ENCODE measurements around the gene C16orf92. TPM values are rescaled to one million over a fixed set of nuclear protein-coding genes. Genes with fewer than 3 reads are reported as not detected.
"Not testable (repeated sequence)": the region's sequence is repeated elsewhere in the genome, so short reads cannot be mapped to it uniquely, and the experiment has no call there.

Gene C16orf92
- polyA plus RNA-seq, 4 donors: not detected

DNA sequence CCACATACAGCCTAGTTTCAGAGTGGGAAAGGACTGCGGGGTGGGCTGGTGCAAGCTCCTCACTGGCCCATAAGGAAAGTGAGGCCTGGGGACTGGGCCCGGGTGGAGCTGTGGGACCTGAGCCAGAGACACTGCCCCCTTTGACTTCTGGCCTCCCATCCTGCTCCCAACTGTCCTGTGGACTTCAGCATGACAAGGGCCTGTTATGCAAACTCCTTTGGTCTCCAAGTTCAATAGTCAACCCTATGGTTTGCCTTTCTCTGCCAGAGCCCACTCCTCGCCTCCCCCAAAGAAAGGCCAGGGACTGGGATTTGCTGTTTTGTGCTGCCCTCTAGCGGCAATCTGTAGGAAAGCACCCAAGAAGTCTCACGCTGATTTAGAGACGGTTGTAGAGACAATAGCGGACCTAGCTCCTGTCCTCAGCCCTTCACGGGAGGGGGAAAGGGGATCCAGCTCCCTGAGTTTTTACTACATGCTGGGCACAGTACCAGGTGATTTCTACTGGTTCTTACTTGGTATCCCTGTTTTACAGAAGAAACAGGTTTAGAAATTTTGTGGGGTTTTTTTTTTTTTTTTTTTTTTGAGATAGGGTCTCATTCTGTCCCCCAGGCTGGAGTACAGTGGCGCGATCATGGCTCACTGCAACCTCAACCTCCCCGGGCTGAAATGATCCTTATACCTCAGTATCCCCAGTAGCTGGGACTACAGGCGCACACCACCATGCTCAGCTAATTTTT is 9.3 kb downstream of the C16orf92 start:
- DNase-seq (peak; percentile 59 to 66), FAIRE-seq (no peak)
- no peaks in the 10 kb centered on the region for H3K4me1 ChIP-seq (ENCODE audit: control insufficient read depth in 3 of 3, insufficient read depth in 2 of 3, low read depth in 1 of 3, low read length in 2 of 3)
- peaks cover 7 to 65% (median 15%) of the 10 kb centered on the region in 3 donors for H3K27me3 ChIP-seq (ENCODE audit: control insufficient read depth in 3 of 3, insufficient read depth in 3 of 3, low read length in 3 of 3)
- 24 to 29% (median 24%) methylated on average over 12 of the region's 12 CpGs for WGBS, 3 donors
- no peaks in the 10 kb centered on the region for H3K9me3 ChIP-seq (ENCODE audit: control insufficient read depth in 2 of 2, insufficient read depth in 1 of 2, low read depth in 1 of 2, low read length in 1 of 2)
- H3K27ac ChIP-seq (ENCODE audit: low read depth in 1 of 3, low read length in 2 of 3): no peak overlapping the region
- no peaks in the 10 kb centered on the region for H3K36me3 ChIP-seq (ENCODE audit: control insufficient read depth in 3 of 3, insufficient read depth in 2 of 3, low read depth in 1 of 3, low read length in 3 of 3)
- no peak overlapping the region for H3K4me3 ChIP-seq (ENCODE audit: low read depth in 1 of 3, low read length in 3 of 3)

DNA sequence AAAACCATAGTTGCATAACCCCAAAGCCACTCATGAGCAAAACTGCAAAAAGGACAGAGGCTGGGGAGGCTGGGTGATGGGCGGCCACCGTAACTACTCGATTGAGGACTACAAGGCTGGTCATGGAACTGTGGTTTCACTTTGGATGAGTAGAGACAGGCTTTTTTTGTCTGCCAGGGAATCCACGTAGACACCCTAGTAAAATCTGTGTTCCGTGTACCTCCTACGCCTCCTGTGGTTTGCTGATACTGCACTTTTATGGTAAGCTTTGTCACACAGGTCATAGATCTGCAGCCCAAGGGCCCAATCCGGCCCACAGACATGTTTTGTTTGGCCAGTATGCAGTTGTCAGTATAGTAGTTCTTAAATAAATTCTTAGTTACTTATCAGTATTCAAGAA is 10.3 kb downstream of the C16orf92 start:
- DNase-seq: no peak
- Histone ChIP-seq H3K36me3 (ENCODE audit: control insufficient read depth in 3 of 3, insufficient read depth in 2 of 3, low read depth in 1 of 3, low read length in 3 of 3) (no peaks in the 10 kb centered on the region), H3K27ac (ENCODE audit: low read depth in 1 of 3, low read length in 2 of 3) (no peak overlapping the region), H3K9me3 (ENCODE audit: control insufficient read depth in 2 of 2, insufficient read depth in 1 of 2, low read depth in 1 of 2, low read length in 1 of 2) (no peaks in the 10 kb centered on the region), H3K27me3 (ENCODE audit: control insufficient read depth in 3 of 3, insufficient read depth in 3 of 3, low read length in 3 of 3) (peaks cover 7 to 55% (median 15%) of the 10 kb centered on the region in 3 donors), H3K4me3 (ENCODE audit: low read depth in 1 of 3, low read length in 3 of 3) (no peak overlapping the region), H3K4me1 (ENCODE audit: control insufficient read depth in 3 of 3, insufficient read depth in 2 of 3, low read depth in 1 of 3, low read length in 2 of 3) (no peaks in the 10 kb centered on the region)
- FAIRE-seq: no peak
- 57 to 68% (median 61%) methylated on average over 7 of the region's 7 CpGs for WGBS, 3 donors

DNA sequence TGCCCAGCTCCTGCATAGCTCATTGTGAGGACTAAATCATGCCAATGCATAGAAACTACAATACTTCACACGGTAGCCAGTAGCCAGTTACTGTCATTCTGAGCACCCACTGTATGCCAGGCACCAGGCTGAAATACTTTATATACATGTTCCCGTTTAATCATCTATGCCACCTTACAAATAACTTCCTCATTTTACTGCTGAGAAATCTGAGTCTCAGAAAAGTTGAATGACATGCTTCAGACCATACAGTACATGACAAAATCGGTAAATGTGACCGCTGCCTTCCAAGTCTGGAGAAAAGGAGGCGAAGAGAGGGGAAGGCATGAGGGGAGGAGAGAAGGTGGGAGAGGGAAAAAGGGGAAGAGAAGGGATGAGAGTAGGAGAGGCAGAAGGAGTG is 17.2 kb downstream of the C16orf92 start:
- WGBS, 3 donors: 61 to 67% (median 63%) methylated on average over 5 of the region's 5 CpGs
- Histone ChIP-seq H3K27me3 (ENCODE audit: control insufficient read depth in 3 of 3, insufficient read depth in 3 of 3, low read length in 3 of 3) (peaks cover 0 to 4% (median 2%) of the 10 kb centered on the region in 3 donors), H3K4me3 (ENCODE audit: low read depth in 1 of 3, low read length in 3 of 3) (no peak overlapping the region), H3K4me1 (ENCODE audit: control insufficient read depth in 3 of 3, insufficient read depth in 2 of 3, low read depth in 1 of 3, low read length in 2 of 3) (no peaks in the 10 kb centered on the region), H3K27ac (ENCODE audit: low read depth in 1 of 3, low read length in 2 of 3) (no peak overlapping the region), H3K36me3 (ENCODE audit: control insufficient read depth in 3 of 3, insufficient read depth in 2 of 3, low read depth in 1 of 3, low read length in 3 of 3) (no peaks in the 10 kb centered on the region), H3K9me3 (ENCODE audit: control insufficient read depth in 2 of 2, insufficient read depth in 1 of 2, low read depth in 1 of 2, low read length in 1 of 2) (no peaks in the 10 kb centered on the region)
- no peak for FAIRE-seq
- no peak for DNase-seq

- FAIRE-seq; H3K36me3 ChIP-seq (ENCODE audit: control insufficient read depth in 3 of 3, insufficient read depth in 2 of 3, low read depth in 1 of 3, low read length in 3 of 3); DNase-seq; H3K27me3 ChIP-seq (ENCODE audit: control insufficient read depth in 3 of 3, insufficient read depth in 3 of 3, low read length in 3 of 3); H3K9me3 ChIP-seq (ENCODE audit: control insufficient read depth in 2 of 2, insufficient read depth in 1 of 2, low read depth in 1 of 2, low read length in 1 of 2); H3K27ac ChIP-seq (ENCODE audit: low read depth in 1 of 3, low read length in 2 of 3); H3K4me3 ChIP-seq (ENCODE audit: low read depth in 1 of 3, low read length in 3 of 3); H3K4me1 ChIP-seq (ENCODE audit: control insufficient read depth in 3 of 3, insufficient read depth in 2 of 3, low read depth in 1 of 3, low read length in 2 of 3): not testable (repeated sequence)
- WGBS, 3 donors: 79 to 91% (median 86%) methylated on average over 5 of the region's 5 CpGs
Observed at GRCh38 chr16:30040690-30041089, 17.7 kb downstream of the C16orf92 start.

- Histone ChIP-seq H3K27me3 (ENCODE audit: control insufficient read depth in 3 of 3, insufficient read depth in 3 of 3, low read length in 3 of 3) (peaks cover 0 to 8% (median 0%) of the 10 kb centered on the region in 3 donors), H3K4me3 (ENCODE audit: low read depth in 1 of 3, low read length in 3 of 3) (no peak overlapping the region), H3K36me3 (ENCODE audit: control insufficient read depth in 3 of 3, insufficient read depth in 2 of 3, low read depth in 1 of 3, low read length in 3 of 3) (no peaks in the 10 kb centered on the region), H3K4me1 (ENCODE audit: control insufficient read depth in 3 of 3, insufficient read depth in 2 of 3, low read depth in 1 of 3, low read length in 2 of 3) (no peaks in the 10 kb centered on the region), H3K9me3 (ENCODE audit: control insufficient read depth in 2 of 2, insufficient read depth in 1 of 2, low read depth in 1 of 2, low read length in 1 of 2) (no peaks in the 10 kb centered on the region), H3K27ac (ENCODE audit: low read depth in 1 of 3, low read length in 2 of 3) (no peak overlapping the region)
- WGBS, 3 donors: 10 to 24% (median 15%) methylated on average over 5 of the region's 5 CpGs
- FAIRE-seq (no peak), DNase-seq (no peak)
Observed at GRCh38 chr16:30041841-30042240, 18.8 kb downstream of the C16orf92 start.

DNA sequence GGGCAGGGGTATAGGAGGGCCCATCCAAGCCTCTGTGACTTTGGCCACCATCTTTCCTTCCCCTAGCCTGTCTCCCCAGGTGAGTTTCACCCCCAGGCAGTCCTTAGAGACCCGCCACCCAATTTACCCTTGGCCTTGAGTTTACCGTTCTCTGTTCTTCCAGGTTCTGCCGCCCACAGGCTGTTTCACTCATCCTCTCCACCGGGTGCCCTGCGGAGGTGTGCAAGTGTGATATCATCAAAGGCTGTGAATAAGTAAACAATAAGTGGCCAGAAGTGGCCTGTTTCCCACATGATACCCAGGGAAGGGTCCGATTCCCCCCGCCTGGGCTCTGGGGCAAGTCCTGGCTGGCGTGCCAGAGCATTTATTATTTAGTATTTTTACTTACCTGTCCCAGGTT is 23.2 kb downstream of the C16orf92 start:
- Histone ChIP-seq H3K4me3 (ENCODE audit: low read depth in 1 of 3, low read length in 3 of 3) (no peak overlapping the region), H3K9me3 (ENCODE audit: control insufficient read depth in 2 of 2, insufficient read depth in 1 of 2, low read depth in 1 of 2, low read length in 1 of 2) (no peaks in the 10 kb centered on the region), H3K4me1 (ENCODE audit: control insufficient read depth in 3 of 3, insufficient read depth in 2 of 3, low read depth in 1 of 3, low read length in 2 of 3) (no peaks in the 10 kb centered on the region), H3K27ac (ENCODE audit: low read depth in 1 of 3, low read length in 2 of 3) (no peak overlapping the region), H3K36me3 (ENCODE audit: control insufficient read depth in 3 of 3, insufficient read depth in 2 of 3, low read depth in 1 of 3, low read length in 3 of 3) (no peaks in the 10 kb centered on the region), H3K27me3 (ENCODE audit: control insufficient read depth in 3 of 3, insufficient read depth in 3 of 3, low read length in 3 of 3) (peaks cover 0 to 8% (median 0%) of the 10 kb centered on the region in 3 donors)
- FAIRE-seq (no peak), DNase-seq (no peak)
- 54 to 63% (median 58%) methylated on average over 8 of the region's 8 CpGs for WGBS, 3 donors

GRCh38 chr16:30046588-30046987 is 23.6 kb downstream of the C16orf92 start:
- Histone ChIP-seq H3K27me3 (ENCODE audit: control insufficient read depth in 3 of 3, insufficient read depth in 3 of 3, low read length in 3 of 3) (peaks cover 0 to 8% (median 0%) of the 10 kb centered on the region in 3 donors), H3K36me3 (ENCODE audit: control insufficient read depth in 3 of 3, insufficient read depth in 2 of 3, low read depth in 1 of 3, low read length in 3 of 3) (no peaks in the 10 kb centered on the region), H3K27ac (ENCODE audit: low read depth in 1 of 3, low read length in 2 of 3) (no peak overlapping the region), H3K4me1 (ENCODE audit: control insufficient read depth in 3 of 3, insufficient read depth in 2 of 3, low read depth in 1 of 3, low read length in 2 of 3) (no peaks in the 10 kb centered on the region), H3K9me3 (ENCODE audit: control insufficient read depth in 2 of 2, insufficient read depth in 1 of 2, low read depth in 1 of 2, low read length in 1 of 2) (no peaks in the 10 kb centered on the region), H3K4me3 (ENCODE audit: low read depth in 1 of 3, low read length in 3 of 3) (no peak overlapping the region)
- FAIRE-seq (no peak), DNase-seq (no peak)
- WGBS, 3 donors: 73 to 93% (median 87%) methylated on average over 1 of the region's 1 CpG

DNA sequence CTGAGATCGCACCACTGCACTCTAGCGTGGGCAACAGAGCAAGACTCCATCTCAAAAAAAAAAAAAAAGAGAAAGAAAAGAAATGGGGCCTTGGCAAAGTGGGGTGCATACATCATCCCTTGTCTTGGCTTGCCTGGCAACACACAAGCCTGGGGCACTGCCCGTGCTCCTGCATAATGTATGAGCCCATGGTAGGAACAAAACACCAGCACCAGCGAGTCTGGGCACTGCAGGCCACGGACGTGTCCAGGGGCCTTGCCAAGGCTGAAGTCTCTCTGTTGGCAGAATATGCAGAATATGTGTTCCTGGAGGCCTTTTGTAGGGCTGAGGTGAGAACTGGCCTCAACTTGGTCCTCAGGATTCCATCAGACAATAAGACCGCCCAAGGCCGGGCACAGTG is 26.9 kb downstream of the C16orf92 start:
- peaks cover 0 to 10% (median 0%) of the 10 kb centered on the region in 3 donors for H3K4me1 ChIP-seq (ENCODE audit: control insufficient read depth in 3 of 3, insufficient read depth in 2 of 3, low read depth in 1 of 3, low read length in 2 of 3)
- DNase-seq (no peak), FAIRE-seq (no peak)
- no peak overlapping the region for H3K4me3 ChIP-seq (ENCODE audit: low read depth in 1 of 3, low read length in 3 of 3)
- H3K9me3 ChIP-seq (ENCODE audit: control insufficient read depth in 2 of 2, insufficient read depth in 1 of 2, low read depth in 1 of 2, low read length in 1 of 2): no peaks in the 10 kb centered on the region
- 93 to 94% (median 94%) methylated on average over 8 of the region's 8 CpGs for WGBS, 3 donors
- H3K27me3 ChIP-seq (ENCODE audit: control insufficient read depth in 3 of 3, insufficient read depth in 3 of 3, low read length in 3 of 3): peaks cover 0 to 8% (median 0%) of the 10 kb centered on the region in 3 donors
- no peak overlapping the region for H3K27ac ChIP-seq (ENCODE audit: low read depth in 1 of 3, low read length in 2 of 3)
- peaks cover 0 to 2% (median 0%) of the 10 kb centered on the region in 3 donors for H3K36me3 ChIP-seq (ENCODE audit: control insufficient read depth in 3 of 3, insufficient read depth in 2 of 3, low read depth in 1 of 3, low read length in 3 of 3)

GRCh38 chr16:30051518-30051917 is 28.5 kb downstream of the C16orf92 start:
- H3K4me1 ChIP-seq (ENCODE audit: control insufficient read depth in 3 of 3, insufficient read depth in 2 of 3, low read depth in 1 of 3, low read length in 2 of 3): peaks cover 0 to 15% (median 0%) of the 10 kb centered on the region in 3 donors
- FAIRE-seq: no peak
- DNase-seq: no peak
- no peak overlapping the region for H3K4me3 ChIP-seq (ENCODE audit: low read depth in 1 of 3, low read length in 3 of 3)
- no peak overlapping the region for H3K27ac ChIP-seq (ENCODE audit: low read depth in 1 of 3, low read length in 2 of 3)
- peaks cover 0 to 2% (median 0%) of the 10 kb centered on the region in 3 donors for H3K27me3 ChIP-seq (ENCODE audit: control insufficient read depth in 3 of 3, insufficient read depth in 3 of 3, low read length in 3 of 3)
- H3K9me3 ChIP-seq (ENCODE audit: control insufficient read depth in 2 of 2, insufficient read depth in 1 of 2, low read depth in 1 of 2, low read length in 1 of 2): no peaks in the 10 kb centered on the region
- WGBS, 3 donors: 85 to 92% (median 86%) methylated on average over 3 of the region's 3 CpGs
- peaks cover 0 to 4% (median 0%) of the 10 kb centered on the region in 3 donors for H3K36me3 ChIP-seq (ENCODE audit: control insufficient read depth in 3 of 3, insufficient read depth in 2 of 3, low read depth in 1 of 3, low read length in 3 of 3)
